H9 (cell line): ENCODE data around the gene PAQR9. TPM values are rescaled to one million over a fixed set of nuclear protein-coding genes. Genes with fewer than 3 reads are reported as not detected.

ENCODE experiments used
- DNase-seq: peaks from one replicate; pipeline ENCODE4 v3.0.0-alpha.2; 2017
- H2AFZ ChIP-seq: one replicate; pipeline ENCODE4 v1.6.1; 2013; ENCODE audit warnings: mild to moderate bottlenecking, low read length, control low read depth, moderate library complexity
- H2AK5ac ChIP-seq: 2 replicates; pipeline ENCODE4 v1.6.1; 2013; ENCODE audit warnings: low read length, control low read depth, mixed read lengths; ENCODE audit not compliant: insufficient read length
- H2BK120ac ChIP-seq: one replicate; pipeline ENCODE4 v1.6.1; 2013; ENCODE audit warnings: low read depth, mild to moderate bottlenecking, low read length, control low read depth, inconsistent platforms; ENCODE audit not compliant: poor library complexity, severe bottlenecking
- H2BK12ac ChIP-seq: 2 replicates; pipeline ENCODE4 v1.6.1; 2013; ENCODE audit warnings: low read length, control low read depth, mixed read lengths, low read depth; ENCODE audit not compliant: insufficient read length
- H2BK15ac ChIP-seq: 2 replicates; pipeline ENCODE4 v1.6.1; 2013; ENCODE audit warnings: low read depth, low read length, control low read depth
- H2BK20ac ChIP-seq: one replicate; pipeline ENCODE4 v1.6.1; 2013; ENCODE audit warnings: low read depth, mild to moderate bottlenecking, low read length, control low read depth, inconsistent platforms; ENCODE audit not compliant: poor library complexity, severe bottlenecking
- H2BK5ac ChIP-seq: 2 replicates; pipeline ENCODE4 v1.6.1; 2013; ENCODE audit warnings: low read length, control low read depth, mixed read lengths; ENCODE audit not compliant: insufficient read length
- H3K14ac ChIP-seq: 2 replicates; pipeline ENCODE4 v1.6.1; 2013; ENCODE audit warnings: low read length, control low read depth; ENCODE audit not compliant: insufficient read depth
- H3K18ac ChIP-seq: 2 replicates; pipeline ENCODE4 v1.6.1; 2013; ENCODE audit warnings: low read depth, mild to moderate bottlenecking, mixed read lengths, low read length, control low read depth; ENCODE audit not compliant: insufficient read length
- H3K23ac ChIP-seq: 2 replicates; pipeline ENCODE4 v1.6.1; 2013; ENCODE audit warnings: low read length, control low read depth, mixed read lengths, low read depth; ENCODE audit not compliant: insufficient read length
- H3K23me2 ChIP-seq: 2 replicates; pipeline ENCODE4 v1.6.1; 2013; ENCODE audit warnings: low read depth, mild to moderate bottlenecking, mixed read lengths, low read length, control low read depth; ENCODE audit not compliant: insufficient read length, poor library complexity, severe bottlenecking
- H3K27ac ChIP-seq: 2 replicates; pipeline ENCODE4 v1.5.1; 2013; ENCODE audit warnings: low read length, control low read depth, mixed read lengths, low read depth; ENCODE audit not compliant: insufficient read length
- H3K27me3 ChIP-seq: 2 replicates; pipeline ENCODE4 v1.6.1; 2013; ENCODE audit warnings: low read length, control low read depth, inconsistent platforms; ENCODE audit not compliant: insufficient read depth
- H3K4ac ChIP-seq: 2 replicates; pipeline ENCODE4 v1.6.1; 2013; ENCODE audit warnings: low read depth, mild to moderate bottlenecking, control low read depth, inconsistent platforms, low read length, moderate library complexity
- H3K4me1 ChIP-seq: 2 replicates; pipeline ENCODE4 v1.6.1; 2013; ENCODE audit warnings: low read length, control low read depth, inconsistent platforms; ENCODE audit not compliant: insufficient read depth
- H3K4me2 ChIP-seq: 2 replicates; pipeline ENCODE4 v1.6.1; 2013; ENCODE audit warnings: low read length, control low read depth, mixed read lengths; ENCODE audit not compliant: insufficient read length, insufficient read depth
- H3K56ac ChIP-seq: 2 replicates; pipeline ENCODE4 v1.6.1; 2013; ENCODE audit warnings: low read depth, mild to moderate bottlenecking, mixed read lengths, low read length, control low read depth; ENCODE audit not compliant: insufficient read length
- H3K79me1 ChIP-seq: 2 replicates; pipeline ENCODE4 v1.6.1; 2013; ENCODE audit warnings: low read depth, mild to moderate bottlenecking, moderate library complexity, low read length, control low read depth, inconsistent platforms; ENCODE audit not compliant: insufficient read depth, poor library complexity, severe bottlenecking
- H3K79me2 ChIP-seq: 2 replicates; pipeline ENCODE4 v1.6.1; 2013; ENCODE audit warnings: low read length, control low read depth, inconsistent platforms; ENCODE audit not compliant: insufficient read depth
- H3K9ac ChIP-seq: 2 replicates; pipeline ENCODE4 v1.6.1; 2013; ENCODE audit warnings: low read length, control low read depth, mixed read lengths; ENCODE audit not compliant: insufficient read length; ENCODE audit errors: extremely low read depth
- H3K9me3 ChIP-seq: one replicate; pipeline ENCODE4 v1.6.1; 2013; ENCODE audit warnings: low read depth, low read length, inconsistent platforms; ENCODE audit not compliant: control insufficient read depth
- H3T11ph ChIP-seq: one replicate; pipeline ENCODE4 v1.6.1; 2013; ENCODE audit warnings: mild to moderate bottlenecking, low read length, control low read depth, inconsistent platforms
- H4K20me1 ChIP-seq: one replicate; pipeline ENCODE4 v1.6.1; 2013; ENCODE audit not compliant: control insufficient read depth, insufficient read length, insufficient read depth
- H4K5ac ChIP-seq: 2 replicates; pipeline ENCODE4 v1.6.1; 2013; ENCODE audit warnings: low read depth, mild to moderate bottlenecking, mixed read lengths, low read length, control low read depth; ENCODE audit not compliant: insufficient read length
- H4K8ac ChIP-seq: replicated peaks from 2 replicates; pipeline ENCODE4 v1.6.1; 2013; ENCODE audit warnings: low read length, control low read depth, mixed read lengths, low read depth; ENCODE audit not compliant: insufficient read length
- H4K91ac ChIP-seq: 2 replicates; pipeline ENCODE4 v1.6.1; 2013; ENCODE audit warnings: low read depth, mild to moderate bottlenecking, moderate library complexity, mixed read lengths, low read length, control low read depth; ENCODE audit not compliant: insufficient read length
- H3K27ac Mint-ChIP-seq, 3 experiments: 2 replicates in 2 of 3; 3 replicates in 1 of 3; pipeline ENCODE4 v1.8.0; 2020 to 2021; ENCODE audit warnings: mixed read lengths in 3 of 3, mild to moderate bottlenecking in 1 of 3, moderate library complexity in 1 of 3
- H3K27me3 Mint-ChIP-seq: 2 replicates; pipeline ENCODE4 v1.8.0; 2021; ENCODE audit warnings: low read depth, mild to moderate bottlenecking, moderate library complexity, mixed read lengths
- H3K36me3 Mint-ChIP-seq, 3 experiments: 2 replicates in 2 of 3; 3 replicates in 1 of 3; pipeline ENCODE4 v1.8.0; 2020 to 2021; ENCODE audit warnings: low read depth in 3 of 3, mixed read lengths in 3 of 3; ENCODE audit not compliant: insufficient read depth in 1 of 3
- H3K4me1 Mint-ChIP-seq, 2 experiments: 2 replicates each; pipeline ENCODE4 v1.8.0; 2020; ENCODE audit warnings: mixed read lengths in 2 of 2
- H3K4me3 Mint-ChIP-seq, 2 experiments: 2 replicates in 1 of 2; 3 replicates in 1 of 2; pipeline ENCODE4 v1.8.0; 2020 to 2021; ENCODE audit warnings: mild to moderate bottlenecking in 2 of 2, mixed read lengths in 2 of 2, moderate library complexity in 1 of 2
- H3K9me3 Mint-ChIP-seq, 2 experiments: 2 replicates in 1 of 2; 3 replicates in 1 of 2; pipeline ENCODE4 v1.8.0; 2020; ENCODE audit warnings: mild to moderate bottlenecking in 2 of 2, mixed read lengths in 2 of 2, moderate library complexity in 1 of 2
- CTCF ChIP-seq: fragments of 200-600 bp; sonication (generic); conservative IDR thresholded peaks from 3 replicates; pipeline ENCODE4 v1.8.0; 2021; ENCODE audit warnings: antibody characterized with exemption, mild to moderate bottlenecking
- WGBS: extraction: QIAGEN DNeasy Blood & Tissue Kit; methylation state at CpG from one replicate; pipeline ENCODE4 v1.1.7; 2013; ENCODE audit warnings: missing lambda C conversion rate, low lambda C conversion rate, mixed read lengths; ENCODE audit not compliant: insufficient read length; ENCODE audit errors: extremely low coverage; 5-methylcytosine and 5-hydroxymethylcytosine counted together
- total RNA-seq: library from RNA; stranded (reverse); gene quantifications from 2 replicates; pipeline ENCODE4 v1.2.1, GENCODE V29; 2021

Gene PAQR9
- total RNA-seq, 1 experiment from 2014 or later: 2.3 TPM

GRCh38 chr3:142953443-142953842 is 10.0 kb downstream of the PAQR9 start:
- no peaks in the 10 kb centered on the region; the same call in 1 of the 2 replicates for H3K4me1 ChIP-seq
- H3T11ph ChIP-seq: no peak overlapping the region
- no peak overlapping the region for H3K27ac ChIP-seq
- H3K4ac ChIP-seq: no peak overlapping the region
- H3K23me2 ChIP-seq: no peaks in the 10 kb centered on the region
- no peak overlapping the region for H3K4me3 Mint-ChIP-seq
- no peak overlapping the region for H3K4me2 ChIP-seq
- H3K36me3 Mint-ChIP-seq: no peaks in the 10 kb centered on the region
- no peak overlapping the region for H4K8ac ChIP-seq
- H3K27ac Mint-ChIP-seq: no peak overlapping the region
- WGBS: no CpG with 5 or more reads among the region's 3 CpGs
- H3K27me3 Mint-ChIP-seq: peaks cover 4% of the 10 kb centered on the region
- H3K9me3 Mint-ChIP-seq: no peaks in the 10 kb centered on the region
- no peaks in the 10 kb centered on the region for H4K20me1 ChIP-seq
- H2BK5ac ChIP-seq: no peak overlapping the region
- peaks cover 12 to 22% of the 10 kb centered on the region in 2 experiments for H3K4me1 Mint-ChIP-seq
- H2AFZ ChIP-seq: no peak overlapping the region
- no peak overlapping the region for H4K5ac ChIP-seq
- H2BK15ac ChIP-seq: no peak overlapping the region
- H2BK20ac ChIP-seq: no peak overlapping the region
- no peak overlapping the region for H3K56ac ChIP-seq
- TF ChIP-seq CTCF: no peak
- no peak overlapping the region for H4K91ac ChIP-seq
- no peak overlapping the region for H2BK12ac ChIP-seq
- H3K27me3 ChIP-seq: no peaks in the 10 kb centered on the region
- H3K14ac ChIP-seq: no peak overlapping the region
- no peak overlapping the region for H3K23ac ChIP-seq
- no peak overlapping the region for H2AK5ac ChIP-seq
- H3K9ac ChIP-seq: no peak overlapping the region
- no peak overlapping the region for H3K18ac ChIP-seq
- no peak for DNase-seq
- no peaks in the 10 kb centered on the region for H3K79me1 ChIP-seq
- H3K79me2 ChIP-seq: no peaks in the 10 kb centered on the region
- H3K9me3 ChIP-seq: no peaks in the 10 kb centered on the region
- H2BK120ac ChIP-seq: no peak overlapping the region
